Fibroblast of skin of right biceps (primary cell): ENCODE measurements around the gene OR13C4.
"Not testable (repeated sequence)": the region's sequence is repeated elsewhere in the genome, so short reads cannot be mapped to it uniquely, and the experiment has no call there.

ENCODE experiments used
- DNase-seq: peaks from one replicate; pipeline ENCODE4 v3.0.0-alpha.2; 2013

The OR13C4 gene

GRCh38 chr9:104527109-104527508 lies at the start of gene OR13C4:
Gene OR13C4, minus strand, starts transcription at chr9:104527209. Its CDS starts 0 bp downstream, at chr9:104527209.
- DNase-seq: no peak

DNA sequence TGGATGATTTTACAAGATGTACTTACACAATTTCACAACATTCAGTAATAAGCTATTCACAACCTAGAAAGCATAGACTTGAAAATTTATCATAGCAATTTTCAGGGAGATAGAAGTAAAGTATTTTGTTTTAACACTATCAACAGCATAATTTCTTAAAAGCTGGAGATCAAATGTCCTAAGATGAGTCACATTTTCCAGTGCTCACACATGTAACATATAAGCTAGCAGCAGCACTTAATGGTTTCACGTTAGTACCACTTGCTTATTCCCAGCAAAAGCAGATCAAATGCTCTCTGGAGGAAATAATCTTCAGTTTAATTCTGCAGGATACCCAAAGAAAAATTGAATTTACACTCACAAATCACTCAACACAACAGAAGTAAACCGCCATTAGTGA lies 48.4 kb upstream of the OR13C4 start:
- peak; percentile 40 for DNase-seq

DNA sequence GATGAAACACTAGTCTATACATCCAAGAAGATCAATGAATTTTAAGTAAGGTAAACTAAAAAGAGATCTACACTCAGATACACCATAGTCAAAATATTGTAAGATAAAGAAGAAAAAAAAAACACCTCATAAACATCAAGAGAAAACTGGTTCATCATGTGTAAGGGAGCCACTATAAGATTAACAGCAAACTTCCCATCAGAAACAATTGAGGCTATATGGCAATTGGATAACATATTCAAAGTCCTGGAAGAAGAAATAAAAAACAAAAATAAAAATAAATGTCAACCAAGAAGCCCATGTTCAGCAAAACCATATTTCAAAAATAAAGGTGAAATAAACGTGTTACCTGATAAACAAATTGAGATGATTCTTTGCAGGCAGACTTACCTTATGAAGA lies 45.6 kb upstream of the OR13C4 start:
- no peak for DNase-seq

DNA sequence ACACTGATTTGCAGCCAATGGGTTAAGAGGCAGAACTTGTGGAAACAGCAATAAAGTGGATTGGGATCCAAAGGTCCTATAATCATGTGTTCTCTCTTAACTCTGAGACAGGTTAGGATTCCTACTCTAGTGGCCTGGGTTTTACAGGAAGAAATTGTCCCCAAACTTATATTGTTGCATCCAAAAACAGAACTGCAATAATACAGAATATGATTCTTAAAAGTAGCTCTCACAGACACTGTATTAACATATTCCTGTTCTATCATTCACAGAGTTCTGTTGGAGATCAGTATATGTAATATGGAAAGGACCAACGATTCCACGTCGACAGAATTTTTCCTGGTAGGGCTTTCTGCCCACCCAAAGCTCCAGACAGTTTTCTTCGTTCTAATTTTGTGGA lies 41.9 kb upstream of the OR13C4 start, which contains the start of gene OR13C8:
OR13C8 (plus strand) TSS at position 301 of the 400 bp plus-strand sequence; CDS start at position 301, 0 bp downstream.
- DNase-seq: no peak

DNA sequence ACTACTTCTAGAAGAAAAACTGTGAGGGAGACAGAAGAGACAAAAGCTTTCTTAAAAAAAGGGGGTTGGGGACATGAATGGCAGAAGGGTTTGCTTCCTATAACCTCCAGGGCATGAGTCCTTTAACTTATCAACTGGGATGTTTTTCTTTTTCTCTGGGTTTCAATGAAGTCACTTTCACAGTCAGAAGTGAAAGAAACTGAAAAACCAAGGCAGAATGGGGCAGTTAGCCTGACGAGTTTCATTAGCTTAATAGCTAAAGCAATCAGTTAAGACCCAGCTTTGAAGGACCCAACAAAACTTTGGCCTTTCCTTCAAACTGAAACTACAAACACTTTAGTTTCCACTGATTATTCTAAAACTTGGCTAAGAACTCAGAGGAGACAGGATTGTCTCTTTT lies 37.3 kb upstream of the OR13C4 start:
- no peak for DNase-seq

DNA sequence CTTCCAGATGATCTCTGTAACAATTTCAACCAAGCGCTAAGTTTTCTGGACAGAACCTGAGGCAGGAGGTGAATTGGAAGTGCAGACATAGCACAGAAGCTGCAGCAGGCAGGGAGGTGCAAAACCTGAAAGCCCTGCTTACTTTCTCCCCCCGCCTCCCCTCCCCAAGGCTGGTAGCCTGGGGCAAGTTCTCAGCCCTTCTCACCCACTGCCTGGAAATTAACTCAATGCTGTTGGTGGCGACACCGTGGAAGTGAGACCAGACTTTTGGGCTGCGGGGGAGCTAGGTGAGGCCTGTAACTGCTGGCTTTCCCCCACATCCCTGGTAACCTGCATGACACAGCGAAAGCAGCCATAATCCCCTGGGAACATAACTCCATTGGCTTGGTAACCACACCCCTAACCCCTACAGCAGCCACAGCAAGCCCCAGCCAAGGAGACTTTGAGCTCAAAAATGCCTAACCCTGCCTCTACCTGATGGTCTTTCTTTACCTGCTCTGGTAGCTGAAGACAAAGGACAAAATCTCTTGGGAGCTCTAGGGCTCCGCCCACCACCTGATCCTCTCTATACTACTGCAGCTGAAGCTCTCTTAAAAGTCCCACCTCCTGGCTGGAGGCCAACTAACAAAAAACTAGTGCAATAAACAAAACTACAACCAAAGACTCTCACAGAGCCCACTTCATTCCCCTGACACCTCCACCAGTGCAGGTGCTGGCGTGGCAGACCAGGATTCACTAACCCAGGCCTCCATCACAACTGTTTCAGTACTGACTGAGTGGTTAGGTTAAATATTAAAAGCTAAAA lies 30.0 kb upstream of the OR13C4 start:
- no peak for DNase-seq

GRCh38 chr9:104555521-104555920 lies 28.5 kb upstream of the OR13C4 start:
- peak; percentile 68 for DNase-seq

DNA sequence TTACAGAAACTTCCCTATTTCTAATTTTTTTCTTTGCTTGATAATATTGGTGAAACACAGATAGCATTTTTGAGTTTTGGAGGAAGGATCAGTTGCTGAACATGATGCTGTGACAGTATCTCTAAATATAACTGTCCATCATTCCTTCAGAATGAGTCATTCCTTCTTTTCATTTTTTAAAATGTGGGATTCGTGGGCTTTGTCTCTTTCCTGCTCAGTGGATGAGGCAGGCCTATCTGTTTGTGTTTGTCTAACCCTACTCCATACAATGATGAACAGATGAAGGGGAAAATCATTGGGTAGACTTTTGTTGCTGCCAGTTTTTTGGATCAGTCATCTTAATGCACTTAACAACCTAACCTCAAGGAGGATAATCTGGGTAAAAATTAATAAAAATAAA lies 26.3 kb upstream of the OR13C4 start:
- DNase-seq: peak; percentile 77

DNA sequence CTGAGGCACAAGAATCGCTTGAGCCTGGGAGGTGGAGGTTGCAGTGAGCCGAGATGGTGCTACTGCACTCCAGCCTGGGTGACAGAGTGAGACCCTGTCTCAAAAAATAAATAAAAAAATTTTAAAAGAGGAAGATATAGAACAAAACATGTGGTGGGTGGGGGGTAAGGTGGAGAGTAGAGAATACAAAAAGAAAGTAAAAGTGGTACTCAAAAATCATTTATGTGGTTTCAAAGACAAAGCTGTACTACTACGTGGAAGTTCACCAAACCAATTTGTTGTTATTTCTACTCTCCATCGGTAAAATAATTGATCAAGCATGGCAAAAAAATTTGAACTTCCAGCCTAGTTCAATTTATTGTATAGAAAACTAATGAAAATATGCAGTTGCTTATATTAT lies 17.6 kb upstream of the OR13C4 start:
- no peak for DNase-seq

- no peak for DNase-seq
Measured at GRCh38 chr9:104539275-104539674, 12.3 kb upstream of the OR13C4 start.

DNA sequence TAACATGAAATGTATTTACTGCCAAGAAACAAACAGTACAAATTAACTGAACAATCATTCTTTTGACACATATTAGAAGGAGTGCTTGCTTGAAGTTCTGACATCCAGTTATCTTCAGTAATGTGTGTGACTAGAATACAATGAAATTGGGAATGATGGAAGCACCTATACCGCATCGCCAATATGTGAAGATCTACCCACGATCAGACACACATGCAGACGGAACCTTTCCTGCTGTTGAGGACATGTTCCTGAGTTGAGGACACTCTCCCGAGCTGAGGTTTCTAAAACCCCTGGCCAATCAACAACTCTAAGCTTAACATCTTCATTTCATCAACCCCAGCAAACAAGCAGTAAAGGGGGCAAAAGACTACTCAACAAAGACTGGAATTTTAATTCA lies 9.7 kb upstream of the OR13C4 start, which contains the start of gene OR13C3:
OR13C3 (minus strand) TSS at position 101 of the 400 bp plus-strand sequence. CDS start 133 bp downstream, outside the sequence.
- DNase-seq: no peak

GRCh38 chr9:104520241-104520640 lies 6.8 kb downstream of the OR13C4 start:
- not testable (repeated sequence) for DNase-seq

GRCh38 chr9:104514901-104515300 lies 12.1 kb downstream of the OR13C4 start:
- no peak for DNase-seq

DNA sequence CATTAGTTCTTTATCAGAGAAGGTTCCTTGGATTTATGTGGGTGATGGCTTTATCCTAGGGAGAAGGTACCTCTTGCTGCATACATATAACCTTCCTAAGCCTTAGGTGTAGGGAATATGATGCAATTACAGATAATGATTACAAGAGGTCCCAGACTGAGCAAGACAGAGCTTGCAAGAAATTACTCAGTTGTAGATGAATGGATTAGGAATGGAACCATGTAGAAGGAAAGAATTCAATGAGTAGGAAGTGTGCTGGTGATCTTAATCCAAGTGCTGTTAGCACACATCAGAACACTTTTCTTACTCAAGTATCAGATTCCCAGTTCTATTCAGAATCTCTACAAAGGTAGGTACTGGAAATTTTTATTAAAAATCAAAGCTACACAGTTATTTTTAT lies 20.4 kb downstream of the OR13C4 start:
- peak; percentile 0 for DNase-seq

DNA sequence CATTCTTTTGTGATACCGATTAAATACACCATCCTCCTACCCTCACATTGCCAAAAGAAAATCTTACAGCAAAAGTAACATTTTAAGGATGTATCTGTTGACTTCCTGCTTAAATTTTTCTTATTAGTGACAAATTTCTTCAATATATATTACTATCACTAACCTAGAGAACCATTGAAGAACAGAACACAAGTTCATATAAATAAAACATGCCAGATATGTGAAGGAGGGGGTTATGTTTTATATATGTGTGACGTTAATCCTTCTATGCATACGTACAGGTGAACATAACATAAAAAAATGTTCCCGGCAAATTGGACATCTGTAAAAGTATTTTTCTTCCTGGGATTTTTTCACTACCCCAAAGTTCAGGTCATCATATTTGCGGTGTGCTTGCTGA lies 23.0 kb downstream of the OR13C4 start, which contains the start of gene OR13F1:
OR13F1 (plus strand) TSS at position 301 of the 400 bp plus-strand sequence; CDS start at position 301, 0 bp downstream.
- DNase-seq: no peak

DNA sequence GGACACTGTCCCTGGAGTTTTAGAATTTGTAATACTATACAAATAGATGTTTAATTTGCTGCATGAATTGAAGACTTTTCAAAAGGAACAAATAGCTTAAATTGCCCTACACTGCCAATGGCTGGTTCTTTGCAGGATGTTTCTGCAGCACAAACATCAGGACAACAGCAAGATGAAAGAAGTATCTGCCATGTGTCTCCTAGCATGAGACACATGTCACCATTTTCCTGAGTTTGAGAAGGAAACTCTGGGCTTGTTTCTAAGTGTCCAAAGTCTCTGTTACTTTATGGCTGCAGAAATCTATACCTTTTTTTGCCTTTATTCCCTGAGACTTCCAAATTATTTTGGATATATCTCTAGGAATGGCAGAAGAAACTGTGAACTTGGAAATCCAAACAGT lies 23.6 kb downstream of the OR13C4 start:
- DNase-seq: no peak

GRCh38 chr9:104494808-104495207 lies 32.2 kb downstream of the OR13C4 start:
- peak; percentile 12 for DNase-seq

- no peak for DNase-seq
Measured at GRCh38 chr9:104485014-104485413, 42.0 kb downstream of the OR13C4 start.

DNA sequence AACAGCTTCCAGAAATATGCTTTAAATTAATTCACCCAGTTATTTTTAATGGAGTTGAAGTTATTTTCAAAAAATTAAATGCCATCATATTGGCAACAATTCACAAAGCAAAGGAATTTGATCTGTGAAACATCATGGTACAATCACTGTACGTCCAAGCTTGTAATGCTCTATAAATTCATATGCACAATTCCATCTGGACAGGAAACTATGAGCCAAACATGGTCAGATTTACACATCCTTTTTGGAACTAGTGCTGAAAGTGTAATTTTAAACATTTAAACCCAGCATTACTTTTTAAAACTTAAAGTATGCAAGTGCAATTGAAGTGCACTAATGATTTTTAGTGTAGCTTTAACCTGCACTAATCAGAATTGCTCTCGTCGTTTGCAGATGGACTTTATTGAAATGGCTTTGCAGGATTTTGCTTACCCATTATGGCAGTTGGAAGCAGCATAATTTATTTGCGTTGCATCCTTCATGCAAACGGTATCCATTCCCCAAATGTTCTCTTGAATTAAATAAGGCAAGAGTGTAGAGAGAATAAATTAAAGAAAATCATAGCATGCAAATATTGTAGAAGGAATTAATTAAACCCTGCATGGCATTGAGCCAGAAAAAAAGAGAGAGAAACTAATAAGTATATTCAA lies 44.0 kb downstream of the OR13C4 start:
- no peak for DNase-seq
